CD4-positive, alpha-beta T cell (primary cell): ENCODE data around the gene C1QTNF8. TPM values are rescaled to one million over a fixed set of nuclear protein-coding genes. Genes with fewer than 3 reads are reported as not detected.

Experiments
- ATAC-seq: fragments of 200-7000 bp; cut with Tn5 transposase; one replicate; pipeline ENCODE4 v1.10.0; 2022; ENCODE audit warnings: mild to moderate bottlenecking; ENCODE audit not compliant: poor library complexity
- CTCF ChIA-PET: fragments of 350-600 bp; sonication (Branson Sonifier 250); formaldehyde crosslinking; loops from one replicate; lab custom pipeline; 2021; ENCODE audit warnings: antibody characterized with exemption, inconsistent platforms; lab: Charles Lee
- POLR2A ChIA-PET: fragments of 350-600 bp; sonication (Branson Sonifier 250); formaldehyde crosslinking; loops from one replicate; lab custom pipeline; 2021; ENCODE audit warnings: antibody characterized with exemption, inconsistent platforms; lab: Charles Lee
- DNase-seq, 14 experiments: peaks; one replicate each; pipeline ENCODE4 v3.0.0-alpha.2; 2013 to 2020; ENCODE audit warnings: mixed read lengths in 2 of 14
- H3K27ac ChIP-seq, 2 donors: one replicate each; pipeline versions ENCODE4 v1.5.1 to v1.7.0; 2013; ENCODE audit warnings: low read length in 2 of 2, low read depth in 1 of 2, mild to moderate bottlenecking in 1 of 2
- H3K27me3 ChIP-seq, 2 experiments: 1 replicate in 1 of 2; 2 replicates in 1 of 2; pipeline versions ENCODE4 v1.6.1 to v1.7.0; 2013; ENCODE audit warnings: low read length in 2 of 2, control low read depth in 1 of 2, mild to moderate bottlenecking in 1 of 2, moderate library complexity in 1 of 2; ENCODE audit not compliant: insufficient read depth in 2 of 2, control insufficient read depth in 1 of 2
- H3K36me3 ChIP-seq: one replicate; pipeline ENCODE4 v1.6.1; 2013; ENCODE audit warnings: low read length, control low read depth; ENCODE audit not compliant: insufficient read depth
- H3K4me1 ChIP-seq: one replicate; pipeline ENCODE4 v1.6.1; 2013; ENCODE audit warnings: low read length, control low read depth; ENCODE audit not compliant: insufficient read depth
- H3K4me3 ChIP-seq: one replicate; pipeline ENCODE4 v1.5.1; 2013; ENCODE audit warnings: mild to moderate bottlenecking, low read length, moderate library complexity
- H3K9me3 ChIP-seq, 2 experiments: 1 replicate in 1 of 2; 2 replicates in 1 of 2; pipeline versions ENCODE4 v1.6.1 to v1.7.0; 2013; ENCODE audit warnings: low read length in 2 of 2, mild to moderate bottlenecking in 2 of 2, control low read depth in 1 of 2, moderate library complexity in 1 of 2; ENCODE audit not compliant: control insufficient read depth in 1 of 2, insufficient read depth in 1 of 2
- H3K27ac Mint-ChIP-seq: one replicate; pipeline ENCODE4 v1.8.0; 2020; ENCODE audit warnings: mixed read lengths
- H3K27me3 Mint-ChIP-seq: one replicate; pipeline ENCODE4 v1.8.0; 2021; ENCODE audit warnings: mixed read lengths
- H3K36me3 Mint-ChIP-seq: one replicate; pipeline ENCODE4 v1.8.0; 2021; ENCODE audit warnings: low read depth, mixed read lengths
- H3K4me1 Mint-ChIP-seq: one replicate; pipeline ENCODE4 v1.8.0; 2021; ENCODE audit warnings: low read depth, mixed read lengths
- H3K4me3 Mint-ChIP-seq: one replicate; pipeline ENCODE4 v1.8.0; 2020; ENCODE audit warnings: mild to moderate bottlenecking, mixed read lengths
- H3K9me3 Mint-ChIP-seq: one replicate; pipeline ENCODE4 v1.8.0; 2020; ENCODE audit warnings: mixed read lengths
- CTCF ChIP-seq: fragments of 200-600 bp; IDR thresholded peaks from one replicate; pipeline ENCODE4 v1.8.0; 2022; ENCODE audit warnings: antibody characterized with exemption, mild to moderate bottlenecking
- intact Hi-C, 2 experiments: fragments of 100-400 bp; cut with DNase I in 1 of 2; cut with micrococcal nuclease in 1 of 2; formaldehyde crosslinking; loops; one replicate each; pipeline versions ENCODE4 v1.15.1 to v1.9.0; 2023 to 2025; cut with DNase I, micrococcal nuclease
- total RNA-seq, 174 experiments: library from RNA in 2 of 174; stranded (reverse) in 2 of 174; gene quantifications; one replicate each; pipeline ENCODE4 v1.2.3 and lab custom pipeline; 2021 to 2026

Gene C1QTNF8
- total RNA-seq, 2 experiments from 2014 or later = not detected

GRCh38 chr16:1095450-1096168, 435 bp downstream of the C1QTNF8 start:
- H3K27me3 ChIP-seq = no peaks in the 10 kb centered on the region
- ChIA-PET POLR2A (interaction anchor here (1.1 kb wide), 1 partner anchor 289 kb away, joined by 3 read pairs; no protein-coding TSS in a partner anchor), CTCF (no interaction called here)
- H3K4me3 ChIP-seq = no peak overlapping the region
- DNase-seq (no peak), ATAC-seq (no peak)
- no peaks in the 10 kb centered on the region for H3K36me3 Mint-ChIP-seq
- H3K27ac Mint-ChIP-seq = no peak overlapping the region
- TF ChIP-seq CTCF = no peak
- no peaks in the 10 kb centered on the region for H3K9me3 Mint-ChIP-seq
- no peaks in the 10 kb centered on the region for H3K36me3 ChIP-seq
- no peaks in the 10 kb centered on the region for H3K4me1 Mint-ChIP-seq
- no peak overlapping the region for H3K4me3 Mint-ChIP-seq
- H3K4me1 ChIP-seq = no peaks in the 10 kb centered on the region
- intact Hi-C loops = no loop called here
- H3K27me3 Mint-ChIP-seq = no peaks in the 10 kb centered on the region
- H3K27ac ChIP-seq = no peak overlapping the region
- H3K9me3 ChIP-seq = no peaks in the 10 kb centered on the region

- H3K36me3 ChIP-seq = no peaks in the 10 kb centered on the region
- intact Hi-C loops = no loop called here
- no peaks in the 10 kb centered on the region for H3K4me1 ChIP-seq
- POLR2A ChIA-PET = interaction anchor here (1.1 kb wide), 1 partner anchor 288 kb away, joined by 3 read pairs; no protein-coding TSS in a partner anchor
- TF ChIP-seq CTCF = no peak
- H3K4me3 Mint-ChIP-seq = no peak overlapping the region
- no peak overlapping the region for H3K4me3 ChIP-seq
- H3K4me1 Mint-ChIP-seq = no peaks in the 10 kb centered on the region
- DNase-seq (no peak), ATAC-seq (no peak)
- H3K9me3 Mint-ChIP-seq = no peaks in the 10 kb centered on the region
- H3K27me3 Mint-ChIP-seq = no peaks in the 10 kb centered on the region
- CTCF ChIA-PET = no interaction called here
- H3K9me3 ChIP-seq = no peaks in the 10 kb centered on the region
- no peak overlapping the region for H3K27ac Mint-ChIP-seq
- H3K27me3 ChIP-seq = peaks cover 1 to 2% of the 10 kb centered on the region in 2 experiments
- H3K27ac ChIP-seq = no peak overlapping the region
- no peaks in the 10 kb centered on the region for H3K36me3 Mint-ChIP-seq
Observed at GRCh38 chr16:1094601-1095449, 1.2 kb downstream of the C1QTNF8 start.

- Histone ChIP-seq H3K27ac (no peak overlapping the region), H3K9me3 (no peaks in the 10 kb centered on the region), H3K36me3 (no peaks in the 10 kb centered on the region), H3K4me3 (no peak overlapping the region), H3K4me1 (no peaks in the 10 kb centered on the region), H3K27me3 (peaks cover 4% of the 10 kb centered on the region in 2 experiments)
- CTCF ChIA-PET = no interaction called here
- Mint-ChIP-seq H3K9me3 (no peaks in the 10 kb centered on the region), H3K27me3 (no peaks in the 10 kb centered on the region), H3K36me3 (no peaks in the 10 kb centered on the region), H3K4me1 (no peaks in the 10 kb centered on the region), H3K4me3 (no peak overlapping the region), H3K27ac (no peak overlapping the region)
- no peak for TF ChIP-seq CTCF
- POLR2A ChIA-PET = no interaction called here
- ATAC-seq (no peak), DNase-seq (no peak)
- intact Hi-C loops = no loop called here
Observed at GRCh38 chr16:1094124-1094479, 1.9 kb downstream of the C1QTNF8 start.
